SU-DHL-6 (cell line): ENCODE measurements around the gene TMED10.

Experiments used
- EZH2phosphoT487 ChIP-seq: fragments of 200-600 bp; sonication (generic), shearing (Covaris generic); conservative IDR thresholded peaks from 2 replicates; pipeline ENCODE4 v1.6.1; 2018; ENCODE audit warnings: mild to moderate bottlenecking, antibody characterized with exemption, low read length, moderate library complexity, mixed read lengths
- TF ChIP-seq, protein P1 (sequence below): fragments of 200-600 bp; sonication (generic); IDR thresholded peaks from one replicate; pipeline ENCODE4 v1.5.1; 2017; ENCODE audit warnings: antibody characterized with exemption, mild to moderate bottlenecking, low read length, moderate library complexity; ENCODE audit not compliant: insufficient read depth, poor library complexity, severe bottlenecking

DNA sequence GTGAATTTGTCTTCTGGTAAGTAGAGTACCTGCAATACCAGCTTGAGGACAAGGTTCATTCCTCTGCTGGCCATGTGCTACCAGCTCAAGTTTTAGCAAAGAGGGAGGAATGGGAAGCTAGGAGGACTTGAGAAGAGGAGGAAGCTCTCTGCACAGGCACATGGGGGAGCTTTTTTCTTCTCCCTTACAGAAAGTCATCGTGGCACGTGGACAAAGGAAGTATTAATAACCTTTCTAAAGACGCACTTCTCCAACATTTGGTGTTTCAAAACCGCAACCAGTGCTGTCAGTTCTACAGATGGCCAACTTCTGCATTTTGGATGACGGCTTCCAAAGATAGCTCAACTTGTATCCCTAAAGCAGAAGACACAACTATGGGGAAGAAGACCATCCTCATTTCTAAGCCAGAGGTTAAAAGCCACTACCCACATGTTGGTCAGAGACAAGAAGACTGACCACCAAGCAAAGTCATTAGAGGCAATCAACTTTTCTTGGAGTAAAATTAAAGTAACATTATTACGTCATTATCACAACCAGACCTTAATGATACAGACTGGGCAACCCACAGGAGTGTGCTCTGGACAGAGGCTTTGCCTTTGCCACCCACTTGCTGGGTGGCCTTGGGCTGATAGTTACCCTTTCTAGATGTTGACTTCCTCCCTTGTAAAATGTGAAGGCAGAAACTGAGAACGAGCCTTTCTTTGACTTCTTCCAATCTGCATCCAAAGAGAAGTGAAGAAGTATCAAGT lies 12.3 kb upstream of the TMED10 start:
- TF ChIP-seq, protein P1, sequence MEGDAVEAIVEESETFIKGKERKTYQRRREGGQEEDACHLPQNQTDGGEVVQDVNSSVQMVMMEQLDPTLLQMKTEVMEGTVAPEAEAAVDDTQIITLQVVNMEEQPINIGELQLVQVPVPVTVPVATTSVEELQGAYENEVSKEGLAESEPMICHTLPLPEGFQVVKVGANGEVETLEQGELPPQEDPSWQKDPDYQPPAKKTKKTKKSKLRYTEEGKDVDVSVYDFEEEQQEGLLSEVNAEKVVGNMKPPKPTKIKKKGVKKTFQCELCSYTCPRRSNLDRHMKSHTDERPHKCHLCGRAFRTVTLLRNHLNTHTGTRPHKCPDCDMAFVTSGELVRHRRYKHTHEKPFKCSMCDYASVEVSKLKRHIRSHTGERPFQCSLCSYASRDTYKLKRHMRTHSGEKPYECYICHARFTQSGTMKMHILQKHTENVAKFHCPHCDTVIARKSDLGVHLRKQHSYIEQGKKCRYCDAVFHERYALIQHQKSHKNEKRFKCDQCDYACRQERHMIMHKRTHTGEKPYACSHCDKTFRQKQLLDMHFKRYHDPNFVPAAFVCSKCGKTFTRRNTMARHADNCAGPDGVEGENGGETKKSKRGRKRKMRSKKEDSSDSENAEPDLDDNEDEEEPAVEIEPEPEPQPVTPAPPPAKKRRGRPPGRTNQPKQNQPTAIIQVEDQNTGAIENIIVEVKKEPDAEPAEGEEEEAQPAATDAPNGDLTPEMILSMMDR: no peak
- TF ChIP-seq EZH2phosphoT487: no peak
